ENCODE results near the gene ARFGAP1. TPM values are rescaled to one million over a fixed set of nuclear protein-coding genes. Genes with fewer than 3 reads are reported as not detected.

ARFGAP1 gene
- total and polyA plus RNA-seq, 2 experiments from 2014 or later, result 41.5 to 95.5 TPM

DNA sequence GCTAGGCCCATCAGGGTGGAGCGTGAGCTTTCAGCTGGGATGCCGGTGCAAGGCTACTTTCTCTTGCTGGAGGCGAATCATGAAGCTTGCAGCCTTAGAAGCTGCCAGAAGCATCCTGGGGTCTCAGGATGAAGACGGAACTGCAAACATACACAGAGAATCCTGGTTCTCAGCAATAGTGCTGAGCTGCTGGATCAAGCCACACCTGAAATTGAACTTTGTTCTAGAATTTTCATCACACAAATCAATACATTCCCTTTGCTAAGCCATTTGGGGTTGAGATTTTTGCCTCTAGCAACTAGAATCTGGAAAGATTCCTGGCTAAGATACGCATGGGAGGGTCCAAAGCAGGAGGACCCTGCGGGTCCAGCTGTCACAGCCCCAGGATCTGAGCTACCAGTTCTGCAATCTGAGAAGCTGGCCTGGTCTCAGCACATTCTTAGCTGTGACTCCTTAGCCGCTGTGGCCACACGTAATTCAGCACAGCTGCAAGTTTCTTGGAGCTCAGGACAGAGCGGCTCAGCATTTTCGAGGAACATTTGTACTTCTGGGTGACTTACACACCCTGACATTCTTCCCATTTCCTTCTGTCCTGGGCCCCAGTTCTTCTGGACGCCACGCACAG lies 6.6 kb upstream of the ARFGAP1 start:
- no peaks in the 10 kb centered on the region; the same call in 2 of the 3 replicates for H3K36me3 Mint-ChIP-seq (ENCODE audit: low read depth)
- H3F3A ChIP-seq (replicated peaks; ENCODE audit: low read depth), result no peaks in the 10 kb centered on the region
- no peak for ATAC-seq
- no peak overlapping the region for H3K4me3 Mint-ChIP-seq
- no peaks in the 10 kb centered on the region for H3K27me3 ChIP-seq (ENCODE audit: insufficient read depth)
- H4K20me1 ChIP-seq (replicated peaks; ENCODE audit: insufficient read depth), result no peaks in the 10 kb centered on the region
- H2AFZ ChIP-seq, result no peak overlapping the region
- H3K9me2 ChIP-seq (ENCODE audit: insufficient read depth), result no peaks in the 10 kb centered on the region
- no peak overlapping the region for H3K27ac ChIP-seq (ENCODE audit: low read depth)
- TF ChIP-seq JUNB (IDR thresholded peaks at IDR 0.05; ENCODE audit: unreplicated experiment) (no peak), POLR2AphosphoS5 (IDR thresholded peaks at IDR 0.05; ENCODE audit: low read depth) (no peak), NANOG (IDR thresholded peaks at IDR 0.05; ENCODE audit: borderline replicate concordance) (no peak), ZNF114 (CRISPR knock-in tag; IDR thresholded peaks at IDR 0.05) (no peak), STAT1 (IDR thresholded peaks at IDR 0.05; ENCODE audit: unreplicated experiment) (no peak), EZH2phosphoT487 (IDR thresholded peaks at IDR 0.05; ENCODE audit: unreplicated experiment) (no peak), EZH2 (IDR thresholded peaks at IDR 0.05; ENCODE audit: low read depth, unreplicated experiment) (no peak), CREB1 (CRISPR knock-in tag; IDR thresholded peaks at IDR 0.05; ENCODE audit: low read depth) (no peak), ZNF331 (CRISPR knock-in tag; IDR thresholded peaks at IDR 0.05; ENCODE audit: low read depth) (no peak)
- TF ChIP-seq, protein P1, sequence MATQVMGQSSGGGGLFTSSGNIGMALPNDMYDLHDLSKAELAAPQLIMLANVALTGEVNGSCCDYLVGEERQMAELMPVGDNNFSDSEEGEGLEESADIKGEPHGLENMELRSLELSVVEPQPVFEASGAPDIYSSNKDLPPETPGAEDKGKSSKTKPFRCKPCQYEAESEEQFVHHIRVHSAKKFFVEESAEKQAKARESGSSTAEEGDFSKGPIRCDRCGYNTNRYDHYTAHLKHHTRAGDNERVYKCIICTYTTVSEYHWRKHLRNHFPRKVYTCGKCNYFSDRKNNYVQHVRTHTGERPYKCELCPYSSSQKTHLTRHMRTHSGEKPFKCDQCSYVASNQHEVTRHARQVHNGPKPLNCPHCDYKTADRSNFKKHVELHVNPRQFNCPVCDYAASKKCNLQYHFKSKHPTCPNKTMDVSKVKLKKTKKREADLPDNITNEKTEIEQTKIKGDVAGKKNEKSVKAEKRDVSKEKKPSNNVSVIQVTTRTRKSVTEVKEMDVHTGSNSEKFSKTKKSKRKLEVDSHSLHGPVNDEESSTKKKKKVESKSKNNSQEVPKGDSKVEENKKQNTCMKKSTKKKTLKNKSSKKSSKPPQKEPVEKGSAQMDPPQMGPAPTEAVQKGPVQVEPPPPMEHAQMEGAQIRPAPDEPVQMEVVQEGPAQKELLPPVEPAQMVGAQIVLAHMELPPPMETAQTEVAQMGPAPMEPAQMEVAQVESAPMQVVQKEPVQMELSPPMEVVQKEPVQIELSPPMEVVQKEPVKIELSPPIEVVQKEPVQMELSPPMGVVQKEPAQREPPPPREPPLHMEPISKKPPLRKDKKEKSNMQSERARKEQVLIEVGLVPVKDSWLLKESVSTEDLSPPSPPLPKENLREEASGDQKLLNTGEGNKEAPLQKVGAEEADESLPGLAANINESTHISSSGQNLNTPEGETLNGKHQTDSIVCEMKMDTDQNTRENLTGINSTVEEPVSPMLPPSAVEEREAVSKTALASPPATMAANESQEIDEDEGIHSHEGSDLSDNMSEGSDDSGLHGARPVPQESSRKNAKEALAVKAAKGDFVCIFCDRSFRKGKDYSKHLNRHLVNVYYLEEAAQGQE (IDR thresholded peaks at IDR 0.05; ENCODE audit: unreplicated experiment), result no peak
- TF ChIP-seq, protein P2, sequence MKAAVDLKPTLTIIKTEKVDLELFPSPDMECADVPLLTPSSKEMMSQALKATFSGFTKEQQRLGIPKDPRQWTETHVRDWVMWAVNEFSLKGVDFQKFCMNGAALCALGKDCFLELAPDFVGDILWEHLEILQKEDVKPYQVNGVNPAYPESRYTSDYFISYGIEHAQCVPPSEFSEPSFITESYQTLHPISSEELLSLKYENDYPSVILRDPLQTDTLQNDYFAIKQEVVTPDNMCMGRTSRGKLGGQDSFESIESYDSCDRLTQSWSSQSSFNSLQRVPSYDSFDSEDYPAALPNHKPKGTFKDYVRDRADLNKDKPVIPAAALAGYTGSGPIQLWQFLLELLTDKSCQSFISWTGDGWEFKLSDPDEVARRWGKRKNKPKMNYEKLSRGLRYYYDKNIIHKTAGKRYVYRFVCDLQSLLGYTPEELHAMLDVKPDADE (IDR thresholded peaks at IDR 0.05), result no peak
- TF ChIP-seq, protein P3, sequence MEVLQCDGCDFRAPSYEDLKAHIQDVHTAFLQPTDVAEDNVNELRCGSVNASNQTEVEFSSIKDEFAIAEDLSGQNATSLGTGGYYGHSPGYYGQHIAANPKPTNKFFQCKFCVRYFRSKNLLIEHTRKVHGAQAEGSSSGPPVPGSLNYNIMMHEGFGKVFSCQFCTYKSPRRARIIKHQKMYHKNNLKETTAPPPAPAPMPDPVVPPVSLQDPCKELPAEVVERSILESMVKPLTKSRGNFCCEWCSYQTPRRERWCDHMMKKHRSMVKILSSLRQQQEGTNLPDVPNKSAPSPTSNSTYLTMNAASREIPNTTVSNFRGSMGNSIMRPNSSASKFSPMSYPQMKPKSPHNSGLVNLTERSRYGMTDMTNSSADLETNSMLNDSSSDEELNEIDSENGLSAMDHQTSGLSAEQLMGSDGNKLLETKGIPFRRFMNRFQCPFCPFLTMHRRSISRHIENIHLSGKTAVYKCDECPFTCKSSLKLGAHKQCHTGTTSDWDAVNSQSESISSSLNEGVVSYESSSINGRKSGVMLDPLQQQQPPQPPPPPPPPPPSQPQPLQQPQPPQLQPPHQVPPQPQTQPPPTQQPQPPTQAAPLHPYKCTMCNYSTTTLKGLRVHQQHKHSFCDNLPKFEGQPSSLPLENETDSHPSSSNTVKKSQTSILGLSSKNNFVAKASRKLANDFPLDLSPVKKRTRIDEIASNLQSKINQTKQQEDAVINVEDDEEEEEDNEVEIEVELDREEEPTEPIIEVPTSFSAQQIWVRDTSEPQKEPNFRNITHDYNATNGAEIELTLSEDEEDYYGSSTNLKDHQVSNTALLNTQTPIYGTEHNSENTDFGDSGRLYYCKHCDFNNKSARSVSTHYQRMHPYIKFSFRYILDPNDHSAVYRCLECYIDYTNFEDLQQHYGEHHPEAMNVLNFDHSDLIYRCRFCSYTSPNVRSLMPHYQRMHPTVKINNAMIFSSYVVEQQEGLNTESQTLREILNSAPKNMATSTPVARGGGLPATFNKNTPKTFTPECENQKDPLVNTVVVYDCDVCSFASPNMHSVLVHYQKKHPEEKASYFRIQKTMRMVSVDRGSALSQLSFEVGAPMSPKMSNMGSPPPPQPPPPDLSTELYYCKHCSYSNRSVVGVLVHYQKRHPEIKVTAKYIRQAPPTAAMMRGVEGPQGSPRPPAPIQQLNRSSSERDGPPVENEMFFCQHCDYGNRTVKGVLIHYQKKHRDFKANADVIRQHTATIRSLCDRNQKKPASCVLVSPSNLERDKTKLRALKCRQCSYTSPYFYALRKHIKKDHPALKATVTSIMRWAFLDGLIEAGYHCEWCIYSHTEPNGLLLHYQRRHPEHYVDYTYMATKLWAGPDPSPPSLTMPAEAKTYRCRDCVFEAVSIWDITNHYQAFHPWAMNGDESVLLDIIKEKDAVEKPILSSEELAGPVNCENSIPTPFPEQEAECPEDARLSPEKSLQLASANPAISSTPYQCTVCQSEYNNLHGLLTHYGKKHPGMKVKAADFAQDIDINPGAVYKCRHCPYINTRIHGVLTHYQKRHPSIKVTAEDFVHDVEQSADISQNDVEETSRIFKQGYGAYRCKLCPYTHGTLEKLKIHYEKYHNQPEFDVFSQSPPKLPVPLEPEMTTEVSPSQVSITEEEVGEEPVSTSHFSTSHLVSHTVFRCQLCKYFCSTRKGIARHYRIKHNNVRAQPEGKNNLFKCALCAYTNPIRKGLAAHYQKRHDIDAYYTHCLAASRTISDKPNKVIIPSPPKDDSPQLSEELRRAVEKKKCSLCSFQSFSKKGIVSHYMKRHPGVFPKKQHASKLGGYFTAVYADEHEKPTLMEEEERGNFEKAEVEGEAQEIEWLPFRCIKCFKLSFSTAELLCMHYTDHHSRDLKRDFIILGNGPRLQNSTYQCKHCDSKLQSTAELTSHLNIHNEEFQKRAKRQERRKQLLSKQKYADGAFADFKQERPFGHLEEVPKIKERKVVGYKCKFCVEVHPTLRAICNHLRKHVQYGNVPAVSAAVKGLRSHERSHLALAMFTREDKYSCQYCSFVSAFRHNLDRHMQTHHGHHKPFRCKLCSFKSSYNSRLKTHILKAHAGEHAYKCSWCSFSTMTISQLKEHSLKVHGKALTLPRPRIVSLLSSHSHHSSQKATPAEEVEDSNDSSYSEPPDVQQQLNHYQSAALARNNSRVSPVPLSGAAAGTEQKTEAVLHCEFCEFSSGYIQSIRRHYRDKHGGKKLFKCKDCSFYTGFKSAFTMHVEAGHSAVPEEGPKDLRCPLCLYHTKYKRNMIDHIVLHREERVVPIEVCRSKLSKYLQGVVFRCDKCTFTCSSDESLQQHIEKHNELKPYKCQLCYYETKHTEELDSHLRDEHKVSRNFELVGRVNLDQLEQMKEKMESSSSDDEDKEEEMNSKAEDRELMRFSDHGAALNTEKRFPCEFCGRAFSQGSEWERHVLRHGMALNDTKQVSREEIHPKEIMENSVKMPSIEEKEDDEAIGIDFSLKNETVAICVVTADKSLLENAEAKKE (CRISPR knock-in tag; IDR thresholded peaks at IDR 0.05), result no peak
- TF ChIP-seq, protein P4, sequence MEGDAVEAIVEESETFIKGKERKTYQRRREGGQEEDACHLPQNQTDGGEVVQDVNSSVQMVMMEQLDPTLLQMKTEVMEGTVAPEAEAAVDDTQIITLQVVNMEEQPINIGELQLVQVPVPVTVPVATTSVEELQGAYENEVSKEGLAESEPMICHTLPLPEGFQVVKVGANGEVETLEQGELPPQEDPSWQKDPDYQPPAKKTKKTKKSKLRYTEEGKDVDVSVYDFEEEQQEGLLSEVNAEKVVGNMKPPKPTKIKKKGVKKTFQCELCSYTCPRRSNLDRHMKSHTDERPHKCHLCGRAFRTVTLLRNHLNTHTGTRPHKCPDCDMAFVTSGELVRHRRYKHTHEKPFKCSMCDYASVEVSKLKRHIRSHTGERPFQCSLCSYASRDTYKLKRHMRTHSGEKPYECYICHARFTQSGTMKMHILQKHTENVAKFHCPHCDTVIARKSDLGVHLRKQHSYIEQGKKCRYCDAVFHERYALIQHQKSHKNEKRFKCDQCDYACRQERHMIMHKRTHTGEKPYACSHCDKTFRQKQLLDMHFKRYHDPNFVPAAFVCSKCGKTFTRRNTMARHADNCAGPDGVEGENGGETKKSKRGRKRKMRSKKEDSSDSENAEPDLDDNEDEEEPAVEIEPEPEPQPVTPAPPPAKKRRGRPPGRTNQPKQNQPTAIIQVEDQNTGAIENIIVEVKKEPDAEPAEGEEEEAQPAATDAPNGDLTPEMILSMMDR (conservative IDR thresholded peaks at IDR 0.05; ENCODE audit: low read depth in 2 of 2), result no peak
- no peak for DNase-seq (ENCODE audit: low spot score)
- no peaks in the 10 kb centered on the region for H3K4me1 ChIP-seq (ENCODE audit: insufficient read depth)
- peaks cover 16% of the 10 kb centered on the region for H3K4me1 Mint-ChIP-seq
- H3K36me3 ChIP-seq (ENCODE audit: insufficient read depth), result no peaks in the 10 kb centered on the region
- peaks cover 26% of the 10 kb centered on the region for H3K27me3 Mint-ChIP-seq (ENCODE audit: insufficient read depth, low read depth, poor library complexity)
- H3K4me3 ChIP-seq, result no peak overlapping the region
- H3K79me2 ChIP-seq (replicated peaks; ENCODE audit: insufficient read depth), result no peaks in the 10 kb centered on the region
- no peaks in the 10 kb centered on the region for H3K9me3 Mint-ChIP-seq
- H3K4me2 ChIP-seq, result no peak overlapping the region
- H3K27ac Mint-ChIP-seq, result no peak overlapping the region
